Calu3 (cell line): ENCODE data around the gene DIP2B. TPM values are rescaled to one million over a fixed set of nuclear protein-coding genes. Genes with fewer than 3 reads are reported as not detected.

Source experiments
- BruUV-seq: library from RNA; stranded (reverse); fragments of 400-500 nt; replicated peaks from 2 replicates; lab custom pipeline; 2021; lab: Mats Ljungman, UMichigan
- CTCF ChIA-PET: fragments of 300-600 bp; sonication (Branson Sonifier 250); formaldehyde crosslinking; loops from one replicate; lab custom pipeline; 2022; ENCODE audit warnings: antibody characterized with exemption; lab: Charles Lee
- DNase-seq: peaks from one replicate; pipeline ENCODE4 v3.0.0; 2022
- H3K27ac Mint-ChIP-seq: one replicate; pipeline ENCODE4 v1.8.0; 2022; ENCODE audit warnings: mixed read lengths; ENCODE audit not compliant: unreplicated experiment
- H3K27me3 Mint-ChIP-seq: one replicate; pipeline ENCODE4 v1.8.0; 2022; ENCODE audit warnings: mixed read lengths; ENCODE audit not compliant: unreplicated experiment
- H3K36me3 Mint-ChIP-seq: one replicate; pipeline ENCODE4 v1.8.0; 2022; ENCODE audit warnings: mild to moderate bottlenecking, moderate library complexity, mixed read lengths; ENCODE audit not compliant: insufficient read depth, unreplicated experiment
- H3K4me1 Mint-ChIP-seq: one replicate; pipeline ENCODE4 v1.8.0; 2022; ENCODE audit warnings: mild to moderate bottlenecking, low read depth, mixed read lengths; ENCODE audit not compliant: unreplicated experiment
- H3K4me3 Mint-ChIP-seq: one replicate; pipeline ENCODE4 v1.8.0; 2022; ENCODE audit warnings: mild to moderate bottlenecking, low read depth, moderate library complexity, mixed read lengths; ENCODE audit not compliant: unreplicated experiment
- H3K9me3 Mint-ChIP-seq: one replicate; pipeline ENCODE4 v1.8.0; 2022; ENCODE audit warnings: low read depth, mixed read lengths; ENCODE audit not compliant: unreplicated experiment
- CTCF ChIP-seq: fragments of 200-600 bp; IDR thresholded peaks from one replicate; pipeline ENCODE4 v1.8.0; 2022; ENCODE audit warnings: antibody characterized with exemption; ENCODE audit not compliant: unreplicated experiment
- intact Hi-C: fragments of 100-400 bp; cut with micrococcal nuclease; formaldehyde crosslinking; loops from one replicate; pipeline ENCODE4 v1.10.0; 2022; ENCODE audit not compliant: unreplicated experiment
- total RNA-seq: library from RNA; stranded (reverse); gene quantifications from 2 replicates; pipeline ENCODE4 v1.2.3, GENCODE V29; 2022

DIP2B gene
- total RNA-seq, 1 experiment from 2014 or later: 22.8 TPM

- Mint-ChIP-seq H3K4me3 (no peak overlapping the region), H3K4me1 (no peaks in the 10 kb centered on the region), H3K36me3 (peaks cover 5% of the 10 kb centered on the region), H3K9me3 (no peaks in the 10 kb centered on the region), H3K27me3 (no peaks in the 10 kb centered on the region), H3K27ac (no peak overlapping the region)
- CTCF ChIA-PET: interaction anchor here (0.7 to 2.2 kb wide), 2 partner anchors 10 to 27 kb away, joined by 3 to 6 read pairs; no protein-coding TSS in a partner anchor
- BruUV-seq: no TSS peak
- TF ChIP-seq CTCF: no peak
- intact Hi-C loops: no loop called here
- DNase-seq: no peak
Measured at GRCh38 chr12:50776749-50777728, 272.3 kb downstream of the DIP2B start.

- TF ChIP-seq CTCF: no peak
- Mint-ChIP-seq H3K36me3 (peaks cover 5% of the 10 kb centered on the region), H3K27me3 (no peaks in the 10 kb centered on the region), H3K9me3 (no peaks in the 10 kb centered on the region), H3K4me1 (peaks cover under 1% of the 10 kb centered on the region), H3K27ac (no peak overlapping the region), H3K4me3 (no peak overlapping the region)
- no TSS peak for BruUV-seq
- intact Hi-C loops: no loop called here
- CTCF ChIA-PET: interaction anchor here (0.6 to 2.2 kb wide), 2 partner anchors 8 to 152 kb away, joined by 3 to 6 read pairs; no protein-coding TSS in a partner anchor
- no peak for DNase-seq
Measured at GRCh38 chr12:50778663-50779590, 274.1 kb downstream of the DIP2B start.

- H3K27ac Mint-ChIP-seq: no peak overlapping the region
- intact Hi-C loops: no loop called here
- no peak overlapping the region for H3K4me3 Mint-ChIP-seq
- BruUV-seq: no TSS peak
- DNase-seq: no peak
- H3K27me3 Mint-ChIP-seq: no peaks in the 10 kb centered on the region
- TF ChIP-seq CTCF: no peak
- H3K9me3 Mint-ChIP-seq: no peaks in the 10 kb centered on the region
- CTCF ChIA-PET: no interaction called here
- peaks cover 5% of the 10 kb centered on the region for H3K36me3 Mint-ChIP-seq
- peaks cover 12% of the 10 kb centered on the region for H3K4me1 Mint-ChIP-seq
Measured at GRCh38 chr12:50780013-50780412, 275.2 kb downstream of the DIP2B start.

- H3K36me3 Mint-ChIP-seq: peaks cover 5% of the 10 kb centered on the region
- no peak for DNase-seq
- TF ChIP-seq CTCF: no peak
- H3K4me1 Mint-ChIP-seq: peaks cover 46% of the 10 kb centered on the region
- no peaks in the 10 kb centered on the region for H3K9me3 Mint-ChIP-seq
- BruUV-seq: no TSS peak
- no peaks in the 10 kb centered on the region for H3K27me3 Mint-ChIP-seq
- no peak overlapping the region for H3K4me3 Mint-ChIP-seq
- no peak overlapping the region for H3K27ac Mint-ChIP-seq
- CTCF ChIA-PET: no interaction called here
- intact Hi-C loops: no loop called here
Measured at GRCh38 chr12:50784501-50784900, 279.7 kb downstream of the DIP2B start.
